WTC11 (cell line): ENCODE measurements around the gene MCM3AP. TPM values are rescaled to one million over a fixed set of nuclear protein-coding genes. Genes with fewer than 3 reads are reported as not detected.

Source experiments
- ATAC-seq: fragments of 200-7000 bp; cut with Tn5 transposase; 2 replicates; pipeline ENCODE4 v1.10.0; 2021; ENCODE audit warnings: mild to moderate bottlenecking, moderate library complexity
- CTCF ChIA-PET: fragments of 300-600 bp; sonication (Branson Sonifier 250); formaldehyde crosslinking; loops from one replicate; lab custom pipeline; 2021; ENCODE audit warnings: antibody characterized with exemption; lab: Charles Lee
- POLR2A ChIA-PET: fragments of 350-600 bp; sonication (Branson Sonifier 250); formaldehyde crosslinking; loops from one replicate; lab custom pipeline; 2021; ENCODE audit warnings: antibody characterized with exemption; lab: Charles Lee
- DNase-seq: peaks from one replicate; pipeline ENCODE4 v3.0.0; 2021; ENCODE audit warnings: low spot score
- H3K27ac Mint-ChIP-seq: 2 replicates; pipeline ENCODE4 v1.8.0; 2021; ENCODE audit warnings: mixed read lengths
- H3K27me3 Mint-ChIP-seq: 2 replicates; pipeline ENCODE4 v1.8.0; 2021; ENCODE audit warnings: low read depth, mild to moderate bottlenecking, moderate library complexity, mixed read lengths
- H3K36me3 Mint-ChIP-seq: 2 replicates; pipeline ENCODE4 v1.8.0; 2021; ENCODE audit warnings: mixed read lengths
- H3K4me1 Mint-ChIP-seq: 2 replicates; pipeline ENCODE4 v1.8.0; 2022; ENCODE audit warnings: mixed read lengths
- H3K4me3 Mint-ChIP-seq: 2 replicates; pipeline ENCODE4 v1.8.0; 2021; ENCODE audit warnings: mild to moderate bottlenecking, moderate library complexity, mixed read lengths
- H3K9me3 Mint-ChIP-seq: 2 replicates; pipeline ENCODE4 v1.8.0; 2021; ENCODE audit warnings: mixed read lengths
- CREM ChIP-seq: sonication (generic); formaldehyde crosslinking; IDR thresholded peaks from 2 replicates; pipeline ENCODE4 v1.8.1; 2022; ENCODE audit warnings: mild to moderate bottlenecking, missing genetic modification reagents, moderate library complexity
- FOXK1 ChIP-seq: sonication (generic); formaldehyde crosslinking; IDR thresholded peaks from 2 replicates; pipeline ENCODE4 v1.8.0; 2022; ENCODE audit warnings: mild to moderate bottlenecking, moderate library complexity, missing genetic modification reagents
- FOXP1 ChIP-seq: sonication (generic); formaldehyde crosslinking; IDR thresholded peaks from 2 replicates; pipeline ENCODE4 v1.8.0; 2022; ENCODE audit warnings: missing genetic modification reagents, mild to moderate bottlenecking, moderate library complexity, borderline replicate concordance
- GRHL2 ChIP-seq: fragments of 250-450 bp; sonication (Bioruptor Pico); IDR thresholded peaks from 2 replicates; pipeline ENCODE4 v1.8.0; 2022; ENCODE audit warnings: mild to moderate bottlenecking, moderate library complexity; ENCODE audit not compliant: insufficient replicate concordance, severe bottlenecking
- GTF2I ChIP-seq: fragments of 250-450 bp; sonication (Bioruptor Pico); conservative IDR thresholded peaks from 2 replicates; pipeline ENCODE4 v1.4.0; 2021; ENCODE audit warnings: mild to moderate bottlenecking
- IRF2 ChIP-seq: sonication (generic); formaldehyde crosslinking; IDR thresholded peaks from 2 replicates; pipeline ENCODE4 v1.8.0; 2022; ENCODE audit warnings: low read depth, missing genetic modification reagents, borderline replicate concordance
- NR1H2 ChIP-seq: sonication (generic); formaldehyde crosslinking; IDR thresholded peaks from 2 replicates; pipeline ENCODE4 v1.9.0; 2021; ENCODE audit warnings: mild to moderate bottlenecking, moderate library complexity, missing genetic modification reagents
- NR3C1 ChIP-seq: sonication (generic); formaldehyde crosslinking; conservative IDR thresholded peaks from 2 replicates; pipeline ENCODE4 v1.8.1; 2023; ENCODE audit warnings: low read depth, mild to moderate bottlenecking, missing genetic modification reagents
- SMAD3 ChIP-seq: sonication (generic); formaldehyde crosslinking; IDR thresholded peaks from 2 replicates; pipeline ENCODE4 v1.8.0; 2022; ENCODE audit warnings: missing genetic modification reagents, mild to moderate bottlenecking, borderline replicate concordance
- SOX15 ChIP-seq: fragments of 250-450 bp; sonication (Bioruptor Pico); IDR thresholded peaks from 2 replicates; pipeline ENCODE4 v1.9.0; 2021; ENCODE audit warnings: mild to moderate bottlenecking
- TP53 ChIP-seq: sonication (generic); formaldehyde crosslinking; IDR thresholded peaks from 2 replicates; pipeline ENCODE4 v1.8.1; 2023; ENCODE audit warnings: mild to moderate bottlenecking, missing genetic modification reagents
- ZNF138 ChIP-seq: sonication (generic); formaldehyde crosslinking; conservative IDR thresholded peaks from 2 replicates; pipeline ENCODE4 v1.8.1; 2022; ENCODE audit warnings: mild to moderate bottlenecking, moderate library complexity, missing genetic modification reagents
- ZNF219 ChIP-seq: sonication (generic); formaldehyde crosslinking; IDR thresholded peaks from 2 replicates; pipeline ENCODE4 v1.8.0; 2023; ENCODE audit warnings: missing genetic modification reagents, mild to moderate bottlenecking, borderline replicate concordance
- total RNA-seq: library from RNA; stranded (reverse); gene quantifications from 3 replicates; pipeline ENCODE4 v1.2.3, GENCODE V29; 2021
- TF ChIP-seq, protein P1 (sequence below): sonication (generic); formaldehyde crosslinking; IDR thresholded peaks from 2 replicates; pipeline ENCODE4 v1.8.0; 2023; ENCODE audit warnings: mild to moderate bottlenecking, missing genetic modification reagents
- TF ChIP-seq, protein P2 (sequence below): fragments of 250-450 bp; sonication (Bioruptor Pico); IDR thresholded peaks from 2 replicates; pipeline ENCODE4 v1.9.0; 2021; ENCODE audit warnings: mild to moderate bottlenecking
- TF ChIP-seq, protein P3 (sequence below): sonication (generic); formaldehyde crosslinking; IDR thresholded peaks from 2 replicates; pipeline ENCODE4 v1.8.1; 2023; ENCODE audit warnings: mild to moderate bottlenecking, missing genetic modification reagents, moderate library complexity
- TF ChIP-seq, protein P4 (sequence below): sonication (generic); formaldehyde crosslinking; IDR thresholded peaks from 2 replicates; pipeline ENCODE4 v1.8.0; 2022; ENCODE audit warnings: mild to moderate bottlenecking, missing genetic modification reagents
- TF ChIP-seq, protein P5 (sequence below): sonication (generic); formaldehyde crosslinking; IDR thresholded peaks from 2 replicates; pipeline ENCODE4 v1.8.1; 2023; ENCODE audit warnings: mild to moderate bottlenecking, missing genetic modification reagents, moderate library complexity
- TF ChIP-seq, protein P6 (sequence below): sonication (generic); formaldehyde crosslinking; IDR thresholded peaks from 2 replicates; pipeline ENCODE4 v1.8.0; 2023; ENCODE audit warnings: missing genetic modification reagents, mild to moderate bottlenecking, borderline replicate concordance
- TF ChIP-seq, protein P7 (sequence below): fragments of 250-450 bp; sonication (Bioruptor Pico); IDR thresholded peaks from 2 replicates; pipeline ENCODE4 v1.9.0; 2021; ENCODE audit warnings: mild to moderate bottlenecking

MCM3AP gene
- total RNA-seq, 1 experiment from 2014 or later, result 167 TPM

DNA sequence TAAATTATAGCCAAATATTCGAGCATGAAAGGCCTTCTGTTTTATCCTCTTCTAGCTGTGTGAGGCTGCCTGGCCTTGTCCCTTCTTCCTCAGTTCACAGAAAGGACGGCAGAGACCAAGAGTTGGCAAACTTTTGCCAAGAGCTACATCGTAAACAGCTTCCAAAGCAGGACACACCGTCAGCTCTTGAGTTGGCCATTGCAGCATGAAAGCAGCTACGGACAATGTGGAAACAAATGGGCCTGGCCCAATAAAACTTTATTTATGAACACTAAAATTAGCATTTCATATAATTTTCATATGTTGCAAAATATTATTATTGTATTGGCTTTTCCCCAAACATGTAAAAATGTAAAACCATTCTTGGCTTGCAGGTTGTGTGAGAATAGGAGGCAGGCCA, 27.5 kb upstream of the MCM3AP start (continued):
- TF ChIP-seq, protein P1, sequence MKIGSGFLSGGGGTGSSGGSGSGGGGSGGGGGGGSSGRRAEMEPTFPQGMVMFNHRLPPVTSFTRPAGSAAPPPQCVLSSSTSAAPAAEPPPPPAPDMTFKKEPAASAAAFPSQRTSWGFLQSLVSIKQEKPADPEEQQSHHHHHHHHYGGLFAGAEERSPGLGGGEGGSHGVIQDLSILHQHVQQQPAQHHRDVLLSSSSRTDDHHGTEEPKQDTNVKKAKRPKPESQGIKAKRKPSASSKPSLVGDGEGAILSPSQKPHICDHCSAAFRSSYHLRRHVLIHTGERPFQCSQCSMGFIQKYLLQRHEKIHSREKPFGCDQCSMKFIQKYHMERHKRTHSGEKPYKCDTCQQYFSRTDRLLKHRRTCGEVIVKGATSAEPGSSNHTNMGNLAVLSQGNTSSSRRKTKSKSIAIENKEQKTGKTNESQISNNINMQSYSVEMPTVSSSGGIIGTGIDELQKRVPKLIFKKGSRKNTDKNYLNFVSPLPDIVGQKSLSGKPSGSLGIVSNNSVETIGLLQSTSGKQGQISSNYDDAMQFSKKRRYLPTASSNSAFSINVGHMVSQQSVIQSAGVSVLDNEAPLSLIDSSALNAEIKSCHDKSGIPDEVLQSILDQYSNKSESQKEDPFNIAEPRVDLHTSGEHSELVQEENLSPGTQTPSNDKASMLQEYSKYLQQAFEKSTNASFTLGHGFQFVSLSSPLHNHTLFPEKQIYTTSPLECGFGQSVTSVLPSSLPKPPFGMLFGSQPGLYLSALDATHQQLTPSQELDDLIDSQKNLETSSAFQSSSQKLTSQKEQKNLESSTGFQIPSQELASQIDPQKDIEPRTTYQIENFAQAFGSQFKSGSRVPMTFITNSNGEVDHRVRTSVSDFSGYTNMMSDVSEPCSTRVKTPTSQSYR (CRISPR knock-in tag), result no peak
- TF ChIP-seq IRF2 (CRISPR knock-in tag) (no peak), SMAD3 (CRISPR knock-in tag) (no peak), FOXK1 (CRISPR knock-in tag) (no peak), ZNF219 (CRISPR knock-in tag) (no peak), SOX15 (CRISPR knock-in tag) (no peak), GRHL2 (CRISPR knock-in tag) (no peak), TP53 (CRISPR knock-in tag) (no peak)
- TF ChIP-seq, protein P2, sequence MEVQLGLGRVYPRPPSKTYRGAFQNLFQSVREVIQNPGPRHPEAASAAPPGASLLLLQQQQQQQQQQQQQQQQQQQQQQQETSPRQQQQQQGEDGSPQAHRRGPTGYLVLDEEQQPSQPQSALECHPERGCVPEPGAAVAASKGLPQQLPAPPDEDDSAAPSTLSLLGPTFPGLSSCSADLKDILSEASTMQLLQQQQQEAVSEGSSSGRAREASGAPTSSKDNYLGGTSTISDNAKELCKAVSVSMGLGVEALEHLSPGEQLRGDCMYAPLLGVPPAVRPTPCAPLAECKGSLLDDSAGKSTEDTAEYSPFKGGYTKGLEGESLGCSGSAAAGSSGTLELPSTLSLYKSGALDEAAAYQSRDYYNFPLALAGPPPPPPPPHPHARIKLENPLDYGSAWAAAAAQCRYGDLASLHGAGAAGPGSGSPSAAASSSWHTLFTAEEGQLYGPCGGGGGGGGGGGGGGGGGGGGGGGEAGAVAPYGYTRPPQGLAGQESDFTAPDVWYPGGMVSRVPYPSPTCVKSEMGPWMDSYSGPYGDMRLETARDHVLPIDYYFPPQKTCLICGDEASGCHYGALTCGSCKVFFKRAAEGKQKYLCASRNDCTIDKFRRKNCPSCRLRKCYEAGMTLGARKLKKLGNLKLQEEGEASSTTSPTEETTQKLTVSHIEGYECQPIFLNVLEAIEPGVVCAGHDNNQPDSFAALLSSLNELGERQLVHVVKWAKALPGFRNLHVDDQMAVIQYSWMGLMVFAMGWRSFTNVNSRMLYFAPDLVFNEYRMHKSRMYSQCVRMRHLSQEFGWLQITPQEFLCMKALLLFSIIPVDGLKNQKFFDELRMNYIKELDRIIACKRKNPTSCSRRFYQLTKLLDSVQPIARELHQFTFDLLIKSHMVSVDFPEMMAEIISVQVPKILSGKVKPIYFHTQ (CRISPR knock-in tag), result no peak
- TF ChIP-seq, protein P3, sequence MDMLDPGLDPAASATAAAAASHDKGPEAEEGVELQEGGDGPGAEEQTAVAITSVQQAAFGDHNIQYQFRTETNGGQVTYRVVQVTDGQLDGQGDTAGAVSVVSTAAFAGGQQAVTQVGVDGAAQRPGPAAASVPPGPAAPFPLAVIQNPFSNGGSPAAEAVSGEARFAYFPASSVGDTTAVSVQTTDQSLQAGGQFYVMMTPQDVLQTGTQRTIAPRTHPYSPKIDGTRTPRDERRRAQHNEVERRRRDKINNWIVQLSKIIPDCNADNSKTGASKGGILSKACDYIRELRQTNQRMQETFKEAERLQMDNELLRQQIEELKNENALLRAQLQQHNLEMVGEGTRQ (CRISPR knock-in tag), result no peak
- TF ChIP-seq, protein P4, sequence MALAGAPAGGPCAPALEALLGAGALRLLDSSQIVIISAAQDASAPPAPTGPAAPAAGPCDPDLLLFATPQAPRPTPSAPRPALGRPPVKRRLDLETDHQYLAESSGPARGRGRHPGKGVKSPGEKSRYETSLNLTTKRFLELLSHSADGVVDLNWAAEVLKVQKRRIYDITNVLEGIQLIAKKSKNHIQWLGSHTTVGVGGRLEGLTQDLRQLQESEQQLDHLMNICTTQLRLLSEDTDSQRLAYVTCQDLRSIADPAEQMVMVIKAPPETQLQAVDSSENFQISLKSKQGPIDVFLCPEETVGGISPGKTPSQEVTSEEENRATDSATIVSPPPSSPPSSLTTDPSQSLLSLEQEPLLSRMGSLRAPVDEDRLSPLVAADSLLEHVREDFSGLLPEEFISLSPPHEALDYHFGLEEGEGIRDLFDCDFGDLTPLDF (CRISPR knock-in tag), result no peak
- TF ChIP-seq, protein P5, sequence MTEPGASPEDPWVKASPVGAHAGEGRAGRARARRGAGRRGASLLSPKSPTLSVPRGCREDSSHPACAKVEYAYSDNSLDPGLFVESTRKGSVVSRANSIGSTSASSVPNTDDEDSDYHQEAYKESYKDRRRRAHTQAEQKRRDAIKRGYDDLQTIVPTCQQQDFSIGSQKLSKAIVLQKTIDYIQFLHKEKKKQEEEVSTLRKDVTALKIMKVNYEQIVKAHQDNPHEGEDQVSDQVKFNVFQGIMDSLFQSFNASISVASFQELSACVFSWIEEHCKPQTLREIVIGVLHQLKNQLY (CRISPR knock-in tag), result no peak
- TF ChIP-seq, all 79 proteins: peak for 0

DNA sequence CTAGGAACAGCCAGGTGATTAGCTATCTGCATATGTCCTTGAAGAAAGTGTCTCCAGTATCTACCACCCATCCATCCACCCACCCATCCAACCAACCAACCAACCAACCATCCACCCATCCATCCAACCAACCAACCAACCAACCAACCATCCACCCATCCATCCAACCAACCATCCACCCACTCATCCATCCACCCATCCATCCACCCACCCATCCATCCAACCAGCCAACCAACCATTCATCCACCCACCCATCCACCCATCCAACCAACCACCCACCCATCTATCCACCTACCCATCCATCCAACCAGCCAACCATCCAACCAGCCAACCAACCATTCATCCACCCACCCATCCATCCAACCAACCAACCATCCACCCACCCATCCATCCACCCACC, 26.2 kb upstream of the MCM3AP start:
- ATAC-seq, result no peak
- ChIA-PET CTCF (no interaction called here), POLR2A (no interaction called here)
- Mint-ChIP-seq H3K4me3 (no peak overlapping the region), H3K4me1 (no peaks in the 10 kb centered on the region), H3K27ac (no peak overlapping the region), H3K27me3 (no peaks in the 10 kb centered on the region), H3K9me3 (peaks cover 3% of the 10 kb centered on the region; the same call in 1 of the 2 replicates), H3K36me3 (peaks cover 37% of the 10 kb centered on the region)
- no peak for DNase-seq
- TF ChIP-seq, protein P6, sequence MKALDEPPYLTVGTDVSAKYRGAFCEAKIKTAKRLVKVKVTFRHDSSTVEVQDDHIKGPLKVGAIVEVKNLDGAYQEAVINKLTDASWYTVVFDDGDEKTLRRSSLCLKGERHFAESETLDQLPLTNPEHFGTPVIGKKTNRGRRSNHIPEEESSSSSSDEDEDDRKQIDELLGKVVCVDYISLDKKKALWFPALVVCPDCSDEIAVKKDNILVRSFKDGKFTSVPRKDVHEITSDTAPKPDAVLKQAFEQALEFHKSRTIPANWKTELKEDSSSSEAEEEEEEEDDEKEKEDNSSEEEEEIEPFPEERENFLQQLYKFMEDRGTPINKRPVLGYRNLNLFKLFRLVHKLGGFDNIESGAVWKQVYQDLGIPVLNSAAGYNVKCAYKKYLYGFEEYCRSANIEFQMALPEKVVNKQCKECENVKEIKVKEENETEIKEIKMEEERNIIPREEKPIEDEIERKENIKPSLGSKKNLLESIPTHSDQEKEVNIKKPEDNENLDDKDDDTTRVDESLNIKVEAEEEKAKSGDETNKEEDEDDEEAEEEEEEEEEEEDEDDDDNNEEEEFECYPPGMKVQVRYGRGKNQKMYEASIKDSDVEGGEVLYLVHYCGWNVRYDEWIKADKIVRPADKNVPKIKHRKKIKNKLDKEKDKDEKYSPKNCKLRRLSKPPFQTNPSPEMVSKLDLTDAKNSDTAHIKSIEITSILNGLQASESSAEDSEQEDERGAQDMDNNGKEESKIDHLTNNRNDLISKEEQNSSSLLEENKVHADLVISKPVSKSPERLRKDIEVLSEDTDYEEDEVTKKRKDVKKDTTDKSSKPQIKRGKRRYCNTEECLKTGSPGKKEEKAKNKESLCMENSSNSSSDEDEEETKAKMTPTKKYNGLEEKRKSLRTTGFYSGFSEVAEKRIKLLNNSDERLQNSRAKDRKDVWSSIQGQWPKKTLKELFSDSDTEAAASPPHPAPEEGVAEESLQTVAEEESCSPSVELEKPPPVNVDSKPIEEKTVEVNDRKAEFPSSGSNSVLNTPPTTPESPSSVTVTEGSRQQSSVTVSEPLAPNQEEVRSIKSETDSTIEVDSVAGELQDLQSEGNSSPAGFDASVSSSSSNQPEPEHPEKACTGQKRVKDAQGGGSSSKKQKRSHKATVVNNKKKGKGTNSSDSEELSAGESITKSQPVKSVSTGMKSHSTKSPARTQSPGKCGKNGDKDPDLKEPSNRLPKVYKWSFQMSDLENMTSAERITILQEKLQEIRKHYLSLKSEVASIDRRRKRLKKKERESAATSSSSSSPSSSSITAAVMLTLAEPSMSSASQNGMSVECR (CRISPR knock-in tag), result no peak
- TF ChIP-seq GTF2I (CRISPR knock-in tag) (no peak), FOXP1 (CRISPR knock-in tag) (no peak), NR3C1 (CRISPR knock-in tag) (no peak), SOX15 (CRISPR knock-in tag) (no peak), ZNF138 (no peak), NR1H2 (CRISPR knock-in tag) (no peak), CREM (CRISPR knock-in tag) (no peak)
- TF ChIP-seq, protein P1 (CRISPR knock-in tag), result no peak
- TF ChIP-seq, protein P7, sequence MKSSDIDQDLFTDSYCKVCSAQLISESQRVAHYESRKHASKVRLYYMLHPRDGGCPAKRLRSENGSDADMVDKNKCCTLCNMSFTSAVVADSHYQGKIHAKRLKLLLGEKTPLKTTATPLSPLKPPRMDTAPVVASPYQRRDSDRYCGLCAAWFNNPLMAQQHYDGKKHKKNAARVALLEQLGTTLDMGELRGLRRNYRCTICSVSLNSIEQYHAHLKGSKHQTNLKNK (CRISPR knock-in tag), result no peak
